ENCODE data around the gene CDC5L.

DNA sequence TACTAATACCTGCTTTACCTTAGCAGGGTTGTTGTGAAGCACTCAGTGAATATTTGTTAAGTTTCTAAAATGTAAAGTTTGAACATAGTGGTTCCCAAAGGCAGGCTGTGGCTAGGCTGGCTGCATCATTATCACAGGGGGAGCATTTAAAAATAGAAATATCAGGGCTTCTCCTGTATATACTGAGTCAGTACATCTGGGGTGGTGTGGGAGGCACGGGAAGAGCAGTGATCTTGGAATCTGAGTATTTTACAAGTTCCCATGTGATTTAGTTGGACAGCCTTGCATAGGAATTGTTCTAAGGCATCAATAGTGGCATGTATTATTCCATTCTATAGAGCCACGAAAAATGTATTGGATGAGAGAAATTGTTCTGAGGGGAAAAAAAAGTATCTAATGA, 8.0 kb downstream of the CDC5L start:
- TF ChIP-seq, protein P1, sequence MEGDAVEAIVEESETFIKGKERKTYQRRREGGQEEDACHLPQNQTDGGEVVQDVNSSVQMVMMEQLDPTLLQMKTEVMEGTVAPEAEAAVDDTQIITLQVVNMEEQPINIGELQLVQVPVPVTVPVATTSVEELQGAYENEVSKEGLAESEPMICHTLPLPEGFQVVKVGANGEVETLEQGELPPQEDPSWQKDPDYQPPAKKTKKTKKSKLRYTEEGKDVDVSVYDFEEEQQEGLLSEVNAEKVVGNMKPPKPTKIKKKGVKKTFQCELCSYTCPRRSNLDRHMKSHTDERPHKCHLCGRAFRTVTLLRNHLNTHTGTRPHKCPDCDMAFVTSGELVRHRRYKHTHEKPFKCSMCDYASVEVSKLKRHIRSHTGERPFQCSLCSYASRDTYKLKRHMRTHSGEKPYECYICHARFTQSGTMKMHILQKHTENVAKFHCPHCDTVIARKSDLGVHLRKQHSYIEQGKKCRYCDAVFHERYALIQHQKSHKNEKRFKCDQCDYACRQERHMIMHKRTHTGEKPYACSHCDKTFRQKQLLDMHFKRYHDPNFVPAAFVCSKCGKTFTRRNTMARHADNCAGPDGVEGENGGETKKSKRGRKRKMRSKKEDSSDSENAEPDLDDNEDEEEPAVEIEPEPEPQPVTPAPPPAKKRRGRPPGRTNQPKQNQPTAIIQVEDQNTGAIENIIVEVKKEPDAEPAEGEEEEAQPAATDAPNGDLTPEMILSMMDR (conservative IDR thresholded peaks at IDR 0.05; ENCODE audit: low read length): no peak
- no peak for TF ChIP-seq EZH2phosphoT487 (IDR thresholded peaks at IDR 0.05; ENCODE audit: borderline replicate concordance)
